Fibroblast of lung (primary cell): ENCODE data around the gene MACROH2A2. TPM values are rescaled to one million over a fixed set of nuclear protein-coding genes. Genes with fewer than 3 reads are reported as not detected.

Source experiments
- DNase-seq, 2 donors: peaks; one replicate each; pipeline versions ENCODE4 v3.0.0 to v3.0.0-alpha.2; 2010; ENCODE audit warnings: low read depth in 2 of 2
- H2AFZ ChIP-seq: 2 replicates; pipeline ENCODE4 v1.5.1; 2012; ENCODE audit warnings: low read length, control low read depth, inconsistent platforms
- H3K27ac ChIP-seq: 2 replicates; pipeline ENCODE4 v1.5.1; 2011; ENCODE audit warnings: low read length, control low read depth; ENCODE audit not compliant: insufficient read depth
- H3K27me3 ChIP-seq: 2 replicates; pipeline ENCODE4 v1.5.1; 2011; ENCODE audit warnings: mild to moderate bottlenecking, low read length; ENCODE audit not compliant: control insufficient read depth, insufficient read depth
- H3K36me3 ChIP-seq: 2 replicates; pipeline ENCODE4 v1.5.1; 2011; ENCODE audit warnings: low read length; ENCODE audit not compliant: control insufficient read depth, insufficient read depth
- H3K4me1 ChIP-seq: 2 replicates; pipeline ENCODE4 v1.5.1; 2011; ENCODE audit warnings: low read length; ENCODE audit not compliant: control insufficient read depth, insufficient read depth; ENCODE audit errors: extremely low read depth
- H3K4me2 ChIP-seq: 2 replicates; pipeline ENCODE4 v1.5.1; 2011; ENCODE audit warnings: low read length, control low read depth; ENCODE audit not compliant: insufficient read depth; ENCODE audit errors: extremely low read depth
- H3K4me3 ChIP-seq, 4 experiments: fragments of 200-600 bp in 1 of 4; sonication (generic) in 1 of 4; replicated peaks in 1 of 4; 2 replicates each; pipeline ENCODE4 v1.5.1; 2011 to 2016; ENCODE audit warnings: low read length in 4 of 4, low read depth in 3 of 4, mild to moderate bottlenecking in 3 of 4, control low read depth in 2 of 4, inconsistent platforms in 1 of 4, mixed read lengths in 1 of 4; ENCODE audit not compliant: insufficient read depth in 1 of 4; ENCODE audit errors: control extremely low read depth in 1 of 4
- H3K79me2 ChIP-seq: 2 replicates; pipeline ENCODE4 v1.5.1; 2012; ENCODE audit warnings: mild to moderate bottlenecking, low read length, inconsistent platforms; ENCODE audit not compliant: control insufficient read depth, insufficient read depth
- H3K9ac ChIP-seq: 2 replicates; pipeline ENCODE4 v1.5.1; 2011; ENCODE audit warnings: mild to moderate bottlenecking, low read length, control low read depth; ENCODE audit not compliant: insufficient read depth
- H3K9me3 ChIP-seq: 2 replicates; pipeline ENCODE4 v1.5.1; 2012; ENCODE audit warnings: low read depth, low read length; ENCODE audit not compliant: control insufficient read depth, insufficient read depth
- H4K20me1 ChIP-seq: 2 replicates; pipeline ENCODE4 v1.5.1; 2011; ENCODE audit warnings: low read length; ENCODE audit not compliant: control insufficient read depth, insufficient read depth; ENCODE audit errors: extremely low read depth
- CTCF ChIP-seq, 2 donors: IDR thresholded peaks in 1 of 2; conservative IDR thresholded peaks in 1 of 2; 1 replicate in 1 of 2; 2 replicates in 1 of 2; pipeline ENCODE4 v1.5.1; 2011 to 2012; ENCODE audit warnings: low read length in 2 of 2, control low read depth in 1 of 2, inconsistent platforms in 1 of 2, low read depth in 1 of 2, mild to moderate bottlenecking in 1 of 2
- EZH2 ChIP-seq: IDR thresholded peaks from 2 replicates; pipeline ENCODE4 v1.5.1; 2012; ENCODE audit warnings: low read length, control low read depth, mild to moderate bottlenecking; ENCODE audit errors: missing control alignments
- polyA plus RNA-seq, 2 donors: library from polyadenylated mRNA; depleted of rRNA in 1 of 2; stranded (reverse) in 1 of 2; unstranded in 1 of 2; fragments of >200 nt; gene quantifications; 2 replicates each; pipeline ENCODE4 v1.2.1, GENCODE V29; 2011 to 2012; ENCODE audit warnings: missing spikeins in 1 of 2
- total RNA-seq: library from RNA; depleted of rRNA; stranded (reverse); fragments of >200 nt; gene quantifications from 2 replicates; pipeline ENCODE4 v1.2.1, GENCODE V29; 2014

Gene MACROH2A2
- total and polyA plus RNA-seq, 2 donors (not counting 1 experiment from before 2014, with no cell fraction given): 9.2 to 12.1 TPM

GRCh38 chr10:70093335-70093944 is 40.8 kb downstream of the MACROH2A2 start:
- no peaks in the 10 kb centered on the region for H3K27me3 ChIP-seq
- no peaks in the 10 kb centered on the region for H3K4me1 ChIP-seq
- no peaks in the 10 kb centered on the region for H3K36me3 ChIP-seq
- H3K9ac ChIP-seq: no peak overlapping the region
- H3K9me3 ChIP-seq: no peaks in the 10 kb centered on the region
- no peak overlapping the region for H3K27ac ChIP-seq
- TF ChIP-seq CTCF (conservative IDR thresholded peaks at IDR 0.05 in 1 of 2, IDR thresholded peaks at IDR 0.05 in 1 of 2; ENCODE audit: low read depth in 1 of 2, low read length in 2 of 2) (no peak), EZH2 (no peak)
- H3K79me2 ChIP-seq: no peaks in the 10 kb centered on the region
- H4K20me1 ChIP-seq: no peaks in the 10 kb centered on the region
- H3K4me2 ChIP-seq: no peak overlapping the region
- H2AFZ ChIP-seq: no peak overlapping the region
- no peak for DNase-seq
- no peak overlapping the region for H3K4me3 ChIP-seq

GRCh38 chr10:70094250-70094649 is 41.6 kb downstream of the MACROH2A2 start:
- H3K27ac ChIP-seq: no peak overlapping the region
- no peak for DNase-seq

GRCh38 chr10:70096016-70096704 is 43.5 kb downstream of the MACROH2A2 start:
- Histone ChIP-seq H3K4me1 (no peaks in the 10 kb centered on the region), H3K9ac (no peak overlapping the region), H4K20me1 (no peaks in the 10 kb centered on the region), H3K4me2 (no peak overlapping the region), H2AFZ (no peak overlapping the region), H3K9me3 (no peaks in the 10 kb centered on the region), H3K4me3 (no peak overlapping the region), H3K27ac (no peak overlapping the region), H3K27me3 (no peaks in the 10 kb centered on the region), H3K79me2 (no peaks in the 10 kb centered on the region), H3K36me3 (no peaks in the 10 kb centered on the region)
- no peak for DNase-seq
- TF ChIP-seq CTCF (conservative IDR thresholded peaks at IDR 0.05 in 1 of 2, IDR thresholded peaks at IDR 0.05 in 1 of 2; ENCODE audit: low read depth in 1 of 2, low read length in 2 of 2) (no peak), EZH2 (no peak)

More at GRCh38 chr10:70094250-70094649, 41.6 kb downstream of the MACROH2A2 start:
- no peaks in the 10 kb centered on the region for H3K36me3 ChIP-seq
- TF ChIP-seq CTCF (conservative IDR thresholded peaks at IDR 0.05 in 1 of 2, IDR thresholded peaks at IDR 0.05 in 1 of 2; ENCODE audit: low read depth in 1 of 2, low read length in 2 of 2): no peak
- TF ChIP-seq EZH2: no peak
- no peaks in the 10 kb centered on the region for H4K20me1 ChIP-seq
- no peak overlapping the region for H3K4me3 ChIP-seq
- no peak overlapping the region for H3K4me2 ChIP-seq
- H3K9me3 ChIP-seq: no peaks in the 10 kb centered on the region
- H3K4me1 ChIP-seq: no peaks in the 10 kb centered on the region
- H2AFZ ChIP-seq: no peak overlapping the region
- no peak overlapping the region for H3K9ac ChIP-seq
- no peaks in the 10 kb centered on the region for H3K79me2 ChIP-seq
- H3K27me3 ChIP-seq: no peaks in the 10 kb centered on the region
